B cell (primary cell): ENCODE measurements around the gene PRPF40A. TPM values are rescaled to one million over a fixed set of nuclear protein-coding genes. Genes with fewer than 3 reads are reported as not detected.

Experiments
- ATAC-seq: fragments of 200-7000 bp; cut with Tn5 transposase; one replicate; pipeline ENCODE4 v1.10.0; 2021; ENCODE audit warnings: low read depth, mild to moderate bottlenecking, moderate number of reproducible peaks, moderate library complexity
- CTCF ChIA-PET: fragments of 350-600 bp; sonication (Branson Sonifier 250); formaldehyde crosslinking; loops from one replicate; lab custom pipeline; 2021; ENCODE audit warnings: antibody characterized with exemption, inconsistent platforms; lab: Charles Lee
- POLR2A ChIA-PET: fragments of 350-600 bp; sonication (Branson Sonifier 250); formaldehyde crosslinking; loops from one replicate; lab custom pipeline; 2021; ENCODE audit warnings: antibody characterized with exemption; lab: Charles Lee
- DNase-seq: peaks from one replicate; pipeline ENCODE4 v3.0.0; 2013
- H2AFZ ChIP-seq: 2 replicates; pipeline ENCODE4 v1.6.1; 2012; ENCODE audit warnings: mild to moderate bottlenecking, low read depth, low read length; ENCODE audit not compliant: insufficient read depth, poor library complexity, severe bottlenecking
- H3K27ac ChIP-seq, 2 donors: 1 replicate in 1 of 2; 2 replicates in 1 of 2; pipeline ENCODE4 v1.5.1; 2012 to 2013; ENCODE audit warnings: low read length in 2 of 2, mild to moderate bottlenecking in 2 of 2, moderate library complexity in 1 of 2
- H3K27me3 ChIP-seq, 4 experiments: fragments of 200-600 bp in 1 of 4; sonication (generic) in 1 of 4; replicated peaks in 1 of 4; 1 replicate in 2 of 4; 2 replicates in 2 of 4; pipeline versions ENCODE4 v1.6.1 to v1.7.0; 2013 to 2016; ENCODE audit warnings: low read length in 3 of 4, mild to moderate bottlenecking in 2 of 4, mixed read lengths in 1 of 4, moderate library complexity in 1 of 4; ENCODE audit not compliant: insufficient read depth in 4 of 4, control insufficient read depth in 3 of 4; ENCODE audit errors: control extremely low read depth in 1 of 4
- H3K36me3 ChIP-seq, 2 experiments: replicated peaks in 1 of 2; 1 replicate in 1 of 2; 2 replicates in 1 of 2; pipeline versions ENCODE4 v1.6.1 to v1.7.1; 2013; ENCODE audit warnings: low read length in 1 of 2; ENCODE audit not compliant: insufficient read depth in 2 of 2, control insufficient read depth in 1 of 2; ENCODE audit errors: control extremely low read depth in 1 of 2, extremely low read depth in 1 of 2
- H3K4me1 ChIP-seq, 2 donors: fragments of 200-600 bp in 1 of 2; sonication (generic) in 1 of 2; 1 replicate in 1 of 2; 2 replicates in 1 of 2; pipeline versions ENCODE4 v1.5.1 to v1.6.1; 2013 to 2017; ENCODE audit warnings: low read length in 2 of 2; ENCODE audit not compliant: control insufficient read depth in 2 of 2, insufficient read depth in 2 of 2
- H3K4me2 ChIP-seq: replicated peaks from 2 replicates; pipeline ENCODE3; 2012; ENCODE audit warnings: mild to moderate bottlenecking, low read depth, low read length; ENCODE audit not compliant: poor library complexity, severe bottlenecking
- H3K4me3 ChIP-seq, 5 experiments: fragments of 200-600 bp in 1 of 5; sonication (generic) in 1 of 5; 1 replicate in 3 of 5; 2 replicates in 2 of 5; pipeline versions ENCODE4 v1.5.1 to v1.7.0; 2011 to 2016; ENCODE audit warnings: low read length in 4 of 5, mild to moderate bottlenecking in 4 of 5, low read depth in 2 of 5, control low read depth in 1 of 5, moderate library complexity in 1 of 5; ENCODE audit not compliant: insufficient read depth in 1 of 5; ENCODE audit errors: control extremely low read depth in 1 of 5, extremely low read depth in 1 of 5
- H3K79me2 ChIP-seq: fragments of 200-600 bp; sonication (generic); one replicate; pipeline ENCODE4 v1.6.0; 2016; ENCODE audit warnings: low read length; ENCODE audit not compliant: control insufficient read depth, insufficient read depth
- H3K9ac ChIP-seq: fragments of 200-600 bp; sonication (generic); 2 replicates; pipeline ENCODE4 v1.6.1; 2017; ENCODE audit warnings: mild to moderate bottlenecking, low read length, moderate library complexity
- H3K9me3 ChIP-seq, 3 donors: one replicate each; pipeline versions ENCODE4 v1.6.1 to v1.7.1; 2013; ENCODE audit warnings: low read length in 2 of 3; ENCODE audit not compliant: control insufficient read depth in 2 of 3, insufficient read depth in 1 of 3; ENCODE audit errors: control extremely low read depth in 1 of 3
- H4K20me1 ChIP-seq: 2 replicates; pipeline ENCODE4 v1.6.0; 2012; ENCODE audit warnings: mild to moderate bottlenecking, low read length; ENCODE audit not compliant: insufficient read depth, control insufficient read depth, poor library complexity, severe bottlenecking
- H3K27ac Mint-ChIP-seq: one replicate; pipeline ENCODE4 v1.8.0; 2021; ENCODE audit warnings: mixed read lengths
- H3K27me3 Mint-ChIP-seq: one replicate; pipeline ENCODE4 v1.8.0; 2021; ENCODE audit warnings: mixed read lengths
- H3K4me1 Mint-ChIP-seq: one replicate; pipeline ENCODE4 v1.8.0; 2021; ENCODE audit warnings: mixed read lengths
- H3K4me3 Mint-ChIP-seq: one replicate; pipeline ENCODE4 v1.8.0; 2021; ENCODE audit warnings: mixed read lengths
- H3K9me3 Mint-ChIP-seq: one replicate; pipeline ENCODE4 v1.8.0; 2022; ENCODE audit warnings: mixed read lengths; ENCODE audit not compliant: insufficient read depth
- EZH2 ChIP-seq: IDR thresholded peaks from 2 replicates; pipeline ENCODE4 v1.6.1; 2012; ENCODE audit warnings: borderline replicate concordance, low read depth, mild to moderate bottlenecking, moderate library complexity, low read length; ENCODE audit not compliant: insufficient read depth, poor library complexity, severe bottlenecking
- WGBS: methylation state at CpG from one replicate; pipeline ENCODE4 v1.1.5; 2013; ENCODE audit warnings: missing lambda C conversion rate; ENCODE audit not compliant: insufficient coverage; 5-methylcytosine and 5-hydroxymethylcytosine counted together
- intact Hi-C: fragments of 100-400 bp; cut with micrococcal nuclease; formaldehyde crosslinking; loops from one replicate; pipeline ENCODE4 v1.10.0; 2022
- polyA plus RNA-seq: library from polyadenylated mRNA; depleted of rRNA; stranded (reverse); fragments of >200 nt; gene quantifications from 2 replicates; pipeline ENCODE4 v1.2.3, GENCODE V29; 2012
- total RNA-seq, 2 donors: library from RNA; stranded (reverse); fragments of 120-200 nt in 1 of 2; gene quantifications; 1 replicate in 1 of 2; 2 replicates in 1 of 2; pipeline versions ENCODE4 v1.2.3 to v1.2.4, GENCODE V29; 2013 to 2022
- TF ChIP-seq, protein P1 (sequence below): fragments of 200-600 bp; IDR thresholded peaks from one replicate; pipeline ENCODE4 v1.8.0; 2022; ENCODE audit warnings: antibody characterized with exemption, mild to moderate bottlenecking

Gene PRPF40A
- total and polyA plus RNA-seq, 2 donors (not counting 1 experiment from before 2014, with no cell fraction given), result 40.4 to 115 TPM

DNA sequence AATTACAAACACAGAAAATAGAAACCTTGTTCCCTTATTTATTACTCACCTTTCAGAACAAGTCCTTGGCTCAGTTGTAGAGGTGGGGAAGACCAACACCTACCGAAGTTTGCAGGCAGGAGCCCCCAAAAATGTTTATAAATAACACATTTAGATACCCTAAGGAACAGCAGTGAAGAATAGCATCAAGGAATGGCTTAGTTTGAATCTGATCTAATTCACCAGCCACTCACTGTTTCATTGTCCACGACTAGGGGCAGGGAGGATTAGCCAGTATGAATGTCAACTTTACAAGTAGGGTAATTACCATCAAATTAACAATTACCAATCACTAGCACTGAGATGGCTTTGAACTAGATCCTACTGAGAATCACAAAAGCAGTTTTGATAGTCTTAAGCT lies 65.4 kb downstream of the PRPF40A start:
- H3K27ac Mint-ChIP-seq, result no peak overlapping the region

DNA sequence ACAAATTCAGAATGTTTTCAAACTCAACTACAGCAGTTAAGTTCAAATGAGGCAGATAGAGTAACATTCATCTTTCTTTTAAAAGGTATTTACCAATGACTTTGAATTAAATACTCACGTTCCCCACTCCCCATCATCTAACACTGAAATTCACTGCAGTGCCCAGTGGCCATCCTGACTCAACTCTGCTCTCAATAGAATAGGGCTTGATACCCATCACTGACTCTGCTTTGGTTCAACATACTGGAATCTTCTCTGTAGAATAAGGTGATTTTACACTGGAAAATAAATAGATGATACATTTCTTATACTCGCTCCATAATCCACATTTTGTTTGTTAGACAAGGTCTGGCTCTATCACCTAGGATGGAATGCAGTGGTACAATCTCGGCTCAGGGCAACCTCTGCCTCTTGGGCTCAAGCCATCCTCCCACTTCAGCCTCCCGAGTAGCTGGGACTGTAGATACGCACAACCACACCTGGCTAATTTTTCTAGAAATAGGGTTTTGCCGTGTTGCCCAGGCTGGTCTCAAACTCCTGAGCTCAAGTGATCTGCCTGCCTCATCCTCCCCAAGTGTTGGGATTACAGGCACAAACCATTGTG lies 66.4 kb downstream of the PRPF40A start:
- Histone ChIP-seq H3K27ac (no peak overlapping the region), H3K4me2 (no peak overlapping the region), H3K4me1 (no peaks in the 10 kb centered on the region), H3K79me2 (no peaks in the 10 kb centered on the region), H3K4me3 (no peak overlapping the region), H2AFZ (no peak overlapping the region), H3K9ac (no peak overlapping the region), H3K27me3 (no peaks in the 10 kb centered on the region), H3K36me3 (peaks cover 2 to 22% of the 10 kb centered on the region in 2 experiments), H4K20me1 (no peaks in the 10 kb centered on the region), H3K9me3 (no peaks in the 10 kb centered on the region)
- WGBS, result 98% methylated on average over 4 of the region's 6 CpGs
- intact Hi-C loops, result no loop called here
- DNase-seq (no peak), ATAC-seq (no peak)
- no peak for TF ChIP-seq EZH2
- TF ChIP-seq, protein P1, sequence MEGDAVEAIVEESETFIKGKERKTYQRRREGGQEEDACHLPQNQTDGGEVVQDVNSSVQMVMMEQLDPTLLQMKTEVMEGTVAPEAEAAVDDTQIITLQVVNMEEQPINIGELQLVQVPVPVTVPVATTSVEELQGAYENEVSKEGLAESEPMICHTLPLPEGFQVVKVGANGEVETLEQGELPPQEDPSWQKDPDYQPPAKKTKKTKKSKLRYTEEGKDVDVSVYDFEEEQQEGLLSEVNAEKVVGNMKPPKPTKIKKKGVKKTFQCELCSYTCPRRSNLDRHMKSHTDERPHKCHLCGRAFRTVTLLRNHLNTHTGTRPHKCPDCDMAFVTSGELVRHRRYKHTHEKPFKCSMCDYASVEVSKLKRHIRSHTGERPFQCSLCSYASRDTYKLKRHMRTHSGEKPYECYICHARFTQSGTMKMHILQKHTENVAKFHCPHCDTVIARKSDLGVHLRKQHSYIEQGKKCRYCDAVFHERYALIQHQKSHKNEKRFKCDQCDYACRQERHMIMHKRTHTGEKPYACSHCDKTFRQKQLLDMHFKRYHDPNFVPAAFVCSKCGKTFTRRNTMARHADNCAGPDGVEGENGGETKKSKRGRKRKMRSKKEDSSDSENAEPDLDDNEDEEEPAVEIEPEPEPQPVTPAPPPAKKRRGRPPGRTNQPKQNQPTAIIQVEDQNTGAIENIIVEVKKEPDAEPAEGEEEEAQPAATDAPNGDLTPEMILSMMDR, result no peak
- Mint-ChIP-seq H3K4me3 (no peak overlapping the region), H3K27me3 (no peaks in the 10 kb centered on the region), H3K27ac (no peak overlapping the region), H3K4me1 (no peaks in the 10 kb centered on the region), H3K9me3 (no peaks in the 10 kb centered on the region)
- ChIA-PET CTCF (no interaction called here), POLR2A (no interaction called here)

More for the DNA sequence above, 65.4 kb downstream of the PRPF40A start:
- Histone ChIP-seq H3K9ac (no peak overlapping the region), H3K79me2 (no peaks in the 10 kb centered on the region), H4K20me1 (no peaks in the 10 kb centered on the region), H3K4me2 (no peak overlapping the region), H3K4me1 (no peaks in the 10 kb centered on the region), H3K27me3 (no peaks in the 10 kb centered on the region), H3K36me3 (peaks cover 3 to 29% of the 10 kb centered on the region in 2 experiments), H2AFZ (no peak overlapping the region), H3K27ac (no peak overlapping the region), H3K4me3 (no peak overlapping the region), H3K9me3 (no peaks in the 10 kb centered on the region)
- intact Hi-C loops, result no loop called here
- no peak for TF ChIP-seq EZH2
- TF ChIP-seq, protein P1, result no peak
- no peak overlapping the region for H3K4me3 Mint-ChIP-seq
- no peaks in the 10 kb centered on the region for H3K9me3 Mint-ChIP-seq
- H3K27me3 Mint-ChIP-seq, result no peaks in the 10 kb centered on the region
- ChIA-PET POLR2A (no interaction called here), CTCF (interaction anchor here (1.2 kb wide), 1 partner anchor 16 kb away, joined by 4 read pairs; no protein-coding TSS in a partner anchor)
- no peaks in the 10 kb centered on the region for H3K4me1 Mint-ChIP-seq
- ATAC-seq (no peak), DNase-seq (no peak)
- no CpG with 5 or more reads among the region's 2 CpGs for WGBS
